CD4-positive, alpha-beta T cell treated with Interleukin-4 for 1 hour (primary cell): Measurements from ENCODE around the gene MAN1C1.

Experiments used
- DNase-seq, 2 donors: peaks; one replicate each; pipeline ENCODE4 v3.0.0-alpha.2; 2020 to 2022

Gene MAN1C1

GRCh38 chr1:25767437-25767770 is 150.8 kb downstream of the MAN1C1 start:
- no peak for DNase-seq

- no peak for DNase-seq
Measured at GRCh38 chr1:25768999-25769398, 152.4 kb downstream of the MAN1C1 start.

GRCh38 chr1:25769625-25770383 is 153.2 kb downstream of the MAN1C1 start:
- DNase-seq, result no peak

- no peak for DNase-seq
Measured at GRCh38 chr1:25770541-25771220, 154.1 kb downstream of the MAN1C1 start.

GRCh38 chr1:25771221-25772114 is 154.9 kb downstream of the MAN1C1 start:
- peak in 1 of 2 donors; percentile 36 for DNase-seq

GRCh38 chr1:25772164-25772563 is 155.6 kb downstream of the MAN1C1 start:
- DNase-seq, result no peak

GRCh38 chr1:25772692-25773245 is 156.2 kb downstream of the MAN1C1 start:
- DNase-seq, result no peak

GRCh38 chr1:25773441-25774125 is 157.0 kb downstream of the MAN1C1 start:
- no peak for DNase-seq

GRCh38 chr1:25774206-25774803 is 157.7 kb downstream of the MAN1C1 start:
- peak in 1 of 2 donors; percentile 13 for DNase-seq

GRCh38 chr1:25774921-25775771 is 158.6 kb downstream of the MAN1C1 start:
- DNase-seq, result peak; percentile 82 to 85

GRCh38 chr1:25779388-25779787 is 162.8 kb downstream of the MAN1C1 start:
- no peak for DNase-seq

GRCh38 chr1:25779894-25780293 is 163.3 kb downstream of the MAN1C1 start:
- DNase-seq, result no peak

- DNase-seq, result no peak
Measured at GRCh38 chr1:25780318-25781129, 163.9 kb downstream of the MAN1C1 start.

GRCh38 chr1:25781130-25781433 is 164.5 kb downstream of the MAN1C1 start:
- no peak for DNase-seq

GRCh38 chr1:25782608-25783201 is 166.1 kb downstream of the MAN1C1 start:
- DNase-seq, result no peak

- DNase-seq, result no peak
Measured at GRCh38 chr1:25784575-25785051, 168.0 kb downstream of the MAN1C1 start.

- no peak for DNase-seq
Measured at GRCh38 chr1:25785333-25786067, 168.9 kb downstream of the MAN1C1 start.

- DNase-seq, result no peak
Measured at GRCh38 chr1:25786887-25787759, 170.5 kb downstream of the MAN1C1 start.
